Endothelial cell (in vitro differentiated cells): ENCODE data around the gene SEZ6. TPM values are rescaled to one million over a fixed set of nuclear protein-coding genes. Genes with fewer than 3 reads are reported as not detected.

Experiments used
- DNase-seq: peaks from one replicate; pipeline ENCODE4 v3.0.0; 2021; ENCODE audit warnings: low spot score
- H3K27ac Mint-ChIP-seq: one replicate; pipeline ENCODE4 v1.8.0; 2021; ENCODE audit warnings: mixed read lengths, inconsistent platforms; ENCODE audit not compliant: unreplicated experiment
- H3K27me3 Mint-ChIP-seq: one replicate; pipeline ENCODE4 v1.8.0; 2021; ENCODE audit warnings: mild to moderate bottlenecking, moderate library complexity, mixed read lengths, inconsistent platforms; ENCODE audit not compliant: unreplicated experiment
- H3K36me3 Mint-ChIP-seq: one replicate; pipeline ENCODE4 v1.8.0; 2021; ENCODE audit warnings: mild to moderate bottlenecking, low read depth, mixed read lengths, inconsistent platforms; ENCODE audit not compliant: unreplicated experiment
- H3K4me1 Mint-ChIP-seq: one replicate; pipeline ENCODE4 v1.8.0; 2021; ENCODE audit warnings: mild to moderate bottlenecking, mixed read lengths, inconsistent platforms; ENCODE audit not compliant: unreplicated experiment
- H3K4me3 Mint-ChIP-seq: one replicate; pipeline ENCODE4 v1.8.0; 2021; ENCODE audit warnings: mild to moderate bottlenecking, mixed read lengths, inconsistent platforms; ENCODE audit not compliant: unreplicated experiment
- H3K9me3 Mint-ChIP-seq: one replicate; pipeline ENCODE4 v1.8.0; 2021; ENCODE audit warnings: mixed read lengths, inconsistent platforms; ENCODE audit not compliant: unreplicated experiment
- total RNA-seq: library from RNA; stranded (reverse); fragmentation: NEBNext Ultra II Directional; extraction: Animal tissue kit (Norgen Biotek cat#: 25700); gene quantifications from one replicate; pipeline ENCODE4 v1.2.1, GENCODE V29; 2021; ENCODE audit not compliant: unreplicated experiment
- TF ChIP-seq, protein P1 (sequence below): fragments of 200-600 bp; sonication (generic); IDR thresholded peaks from one replicate; pipeline ENCODE4 v1.5.0; 2021; ENCODE audit warnings: antibody characterized with exemption; ENCODE audit not compliant: unreplicated experiment

SEZ6 gene
- total RNA-seq, 1 donor from 2014 or later, result 0.10 TPM

GRCh38 chr17:29024316-29024952 lies 18.6 kb upstream of the SEZ6 start:
- no peak overlapping the region for H3K4me3 Mint-ChIP-seq
- no peak for DNase-seq
- H3K4me1 Mint-ChIP-seq, result peaks cover 32% of the 10 kb centered on the region
- no peaks in the 10 kb centered on the region for H3K36me3 Mint-ChIP-seq
- H3K27me3 Mint-ChIP-seq, result peaks cover 4% of the 10 kb centered on the region
- H3K27ac Mint-ChIP-seq, result no peak overlapping the region
- no peaks in the 10 kb centered on the region for H3K9me3 Mint-ChIP-seq
- TF ChIP-seq, protein P1, sequence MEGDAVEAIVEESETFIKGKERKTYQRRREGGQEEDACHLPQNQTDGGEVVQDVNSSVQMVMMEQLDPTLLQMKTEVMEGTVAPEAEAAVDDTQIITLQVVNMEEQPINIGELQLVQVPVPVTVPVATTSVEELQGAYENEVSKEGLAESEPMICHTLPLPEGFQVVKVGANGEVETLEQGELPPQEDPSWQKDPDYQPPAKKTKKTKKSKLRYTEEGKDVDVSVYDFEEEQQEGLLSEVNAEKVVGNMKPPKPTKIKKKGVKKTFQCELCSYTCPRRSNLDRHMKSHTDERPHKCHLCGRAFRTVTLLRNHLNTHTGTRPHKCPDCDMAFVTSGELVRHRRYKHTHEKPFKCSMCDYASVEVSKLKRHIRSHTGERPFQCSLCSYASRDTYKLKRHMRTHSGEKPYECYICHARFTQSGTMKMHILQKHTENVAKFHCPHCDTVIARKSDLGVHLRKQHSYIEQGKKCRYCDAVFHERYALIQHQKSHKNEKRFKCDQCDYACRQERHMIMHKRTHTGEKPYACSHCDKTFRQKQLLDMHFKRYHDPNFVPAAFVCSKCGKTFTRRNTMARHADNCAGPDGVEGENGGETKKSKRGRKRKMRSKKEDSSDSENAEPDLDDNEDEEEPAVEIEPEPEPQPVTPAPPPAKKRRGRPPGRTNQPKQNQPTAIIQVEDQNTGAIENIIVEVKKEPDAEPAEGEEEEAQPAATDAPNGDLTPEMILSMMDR, result no peak

- Mint-ChIP-seq H3K27ac (no peak overlapping the region), H3K9me3 (no peaks in the 10 kb centered on the region), H3K4me1 (peaks cover 38% of the 10 kb centered on the region), H3K36me3 (no peaks in the 10 kb centered on the region), H3K4me3 (no peak overlapping the region), H3K27me3 (peaks cover 1% of the 10 kb centered on the region)
- TF ChIP-seq, protein P1, result no peak
- DNase-seq, result no peak
These were observed 16.2 kb upstream of the SEZ6 start for GRCh38 chr17:29022074-29022473.

GRCh38 chr17:29021226-29021625 lies 15.4 kb upstream of the SEZ6 start:
- Mint-ChIP-seq H3K4me3 (peak overlapping the region; percentile 48), H3K9me3 (no peaks in the 10 kb centered on the region), H3K4me1 (peaks cover 42% of the 10 kb centered on the region), H3K27me3 (peaks cover 1% of the 10 kb centered on the region), H3K27ac (peak overlapping the region; percentile 27), H3K36me3 (no peaks in the 10 kb centered on the region)
- TF ChIP-seq, protein P1, result no peak
- no peak for DNase-seq

- DNase-seq, result no peak
- TF ChIP-seq, protein P1, result no peak
- Mint-ChIP-seq H3K27me3 (peaks cover 1% of the 10 kb centered on the region), H3K36me3 (no peaks in the 10 kb centered on the region), H3K4me3 (no peak overlapping the region), H3K27ac (no peak overlapping the region), H3K4me1 (peaks cover 42% of the 10 kb centered on the region), H3K9me3 (no peaks in the 10 kb centered on the region)
These were observed 14.7 kb upstream of the SEZ6 start for GRCh38 chr17:29020576-29020975.

DNA sequence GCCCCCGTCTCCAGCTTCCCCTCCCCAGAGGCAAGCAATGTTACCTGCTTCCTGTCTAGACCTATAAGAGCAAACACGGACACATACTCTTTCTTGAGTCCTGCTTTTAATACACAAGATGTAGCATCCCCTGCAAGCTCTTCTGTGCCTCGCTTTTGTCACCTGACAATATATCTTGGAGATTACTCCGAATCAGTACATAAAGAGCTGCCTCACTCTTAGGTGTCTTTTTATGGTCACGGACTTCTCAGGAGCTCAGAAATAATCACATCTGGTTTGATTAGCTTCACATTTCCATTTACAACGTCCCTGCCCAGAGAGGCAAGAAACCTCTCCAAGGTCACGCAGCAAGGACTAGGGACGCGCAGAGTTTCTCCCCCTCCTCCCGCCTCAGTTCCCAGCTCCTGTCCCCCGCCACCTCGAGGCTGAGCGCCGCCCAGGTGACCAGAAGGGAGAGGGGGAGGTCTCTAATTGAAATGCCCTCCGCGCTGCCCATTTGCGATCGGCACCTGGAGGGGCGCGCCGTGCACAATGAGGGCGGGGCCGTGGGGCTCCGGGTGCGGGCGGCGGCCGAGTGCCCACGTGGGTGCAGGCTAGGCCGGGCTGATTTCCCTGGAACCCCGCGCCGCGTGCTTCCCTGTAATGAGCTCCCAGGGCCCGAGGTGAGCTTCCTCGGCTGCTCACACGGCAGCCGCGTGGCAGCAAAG lies 13.8 kb upstream of the SEZ6 start:
- no peak for DNase-seq
- H3K9me3 Mint-ChIP-seq, result no peaks in the 10 kb centered on the region
- peaks cover 1% of the 10 kb centered on the region for H3K27me3 Mint-ChIP-seq
- H3K27ac Mint-ChIP-seq, result no peak overlapping the region
- TF ChIP-seq, protein P1, result no peak
- no peak overlapping the region for H3K4me3 Mint-ChIP-seq
- no peaks in the 10 kb centered on the region for H3K36me3 Mint-ChIP-seq
- H3K4me1 Mint-ChIP-seq, result peaks cover 42% of the 10 kb centered on the region
